Ascending aorta (tissue), 2 donors: ENCODE results near the gene KDM2B. TPM values are rescaled to one million over a fixed set of nuclear protein-coding genes. Genes with fewer than 3 reads are reported as not detected.

ENCODE experiments used
- DNase-seq, 2 donors: peaks; one replicate each; pipeline ENCODE4 v3.0.0-alpha.2; 2019; ENCODE audit warnings: low spot score in 2 of 2
- H3K27ac ChIP-seq, 2 donors: fragments of 200-600 bp; sonication (generic); one replicate each; pipeline ENCODE4 v1.5.1; 2016 to 2017; ENCODE audit warnings: mild to moderate bottlenecking in 1 of 2
- H3K27me3 ChIP-seq: fragments of 200-600 bp; sonication (generic); one replicate; pipeline ENCODE4 v1.5.1; 2017
- H3K36me3 ChIP-seq, 2 donors: fragments of 200-600 bp; sonication (generic); one replicate each; pipeline ENCODE4 v1.5.1; 2016
- H3K4me1 ChIP-seq, 2 donors: fragments of 200-600 bp; sonication (generic); one replicate each; pipeline ENCODE4 v1.5.1; 2016 to 2017; ENCODE audit warnings: mild to moderate bottlenecking in 1 of 2
- H3K4me3 ChIP-seq, 2 donors: fragments of 200-600 bp; sonication (generic); one replicate each; pipeline ENCODE4 v1.5.1; 2016 to 2017; ENCODE audit warnings: mild to moderate bottlenecking in 1 of 2
- H3K9me3 ChIP-seq, 2 donors: fragments of 200-600 bp; sonication (generic); one replicate each; pipeline ENCODE4 v1.5.1; 2016
- intact Hi-C: fragments of 100-400 bp; cut with DNase I; formaldehyde crosslinking; loops from one replicate; pipeline ENCODE4 v1.15.1; 2023
- total RNA-seq: library from RNA; depleted of rRNA; stranded (reverse); fragments of >200 nt; gene quantifications from one replicate; pipeline ENCODE4 v1.1.0, GENCODE V29; 2016
- TF ChIP-seq, protein P1 (sequence below), 3 experiments: fragments of 200-600 bp in 2 of 3; fragments of 450-650 bp in 1 of 3; sonication (generic) in 2 of 3; IDR thresholded peaks; one replicate each; pipeline ENCODE4 v1.5.1; 2016 to 2019; ENCODE audit warnings: antibody characterized with exemption in 3 of 3, mild to moderate bottlenecking in 1 of 3, moderate library complexity in 1 of 3

Gene KDM2B
- total RNA-seq, 1 donor from 2014 or later: 17.3 TPM

DNA sequence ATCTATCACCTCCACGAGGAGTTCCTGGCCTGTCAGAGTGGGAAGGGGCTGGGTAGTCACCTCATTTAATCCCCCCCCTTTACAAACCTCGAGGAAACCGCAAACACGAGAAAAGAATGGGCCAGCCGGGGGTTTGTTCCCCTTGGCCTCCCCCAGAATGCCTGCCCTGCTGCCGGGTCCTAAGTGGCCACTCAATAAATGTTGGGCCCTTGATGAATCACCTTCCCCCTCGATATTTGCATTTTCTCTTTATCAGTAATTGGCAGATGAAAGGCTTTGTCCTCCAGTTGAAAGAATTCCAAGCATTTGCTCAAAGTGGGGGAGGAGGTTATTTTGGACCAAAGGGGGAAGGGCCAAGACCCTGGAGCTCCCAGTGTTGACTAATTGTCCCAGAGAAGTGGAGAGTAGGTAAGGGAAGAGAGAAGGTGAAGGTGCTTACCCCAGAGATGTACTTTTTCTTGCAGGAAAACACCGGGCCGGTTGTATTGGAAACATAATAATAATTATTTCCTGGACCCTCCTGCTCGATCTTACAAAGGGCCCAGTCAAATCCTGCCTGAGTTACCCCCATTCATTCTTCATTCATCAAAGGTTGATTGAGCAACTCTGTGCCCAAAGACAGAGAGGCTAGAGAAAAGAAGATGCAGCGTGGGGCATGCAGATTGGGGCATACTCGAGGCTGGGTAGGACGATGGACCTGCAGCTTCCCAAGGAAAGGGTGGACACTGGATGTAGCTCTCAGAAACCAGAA lies 1.9 kb upstream of the KDM2B start:
- no peaks in the 10 kb centered on the region for H3K27me3 ChIP-seq
- H3K36me3 ChIP-seq: no peaks in the 10 kb centered on the region
- TF ChIP-seq, protein P1, sequence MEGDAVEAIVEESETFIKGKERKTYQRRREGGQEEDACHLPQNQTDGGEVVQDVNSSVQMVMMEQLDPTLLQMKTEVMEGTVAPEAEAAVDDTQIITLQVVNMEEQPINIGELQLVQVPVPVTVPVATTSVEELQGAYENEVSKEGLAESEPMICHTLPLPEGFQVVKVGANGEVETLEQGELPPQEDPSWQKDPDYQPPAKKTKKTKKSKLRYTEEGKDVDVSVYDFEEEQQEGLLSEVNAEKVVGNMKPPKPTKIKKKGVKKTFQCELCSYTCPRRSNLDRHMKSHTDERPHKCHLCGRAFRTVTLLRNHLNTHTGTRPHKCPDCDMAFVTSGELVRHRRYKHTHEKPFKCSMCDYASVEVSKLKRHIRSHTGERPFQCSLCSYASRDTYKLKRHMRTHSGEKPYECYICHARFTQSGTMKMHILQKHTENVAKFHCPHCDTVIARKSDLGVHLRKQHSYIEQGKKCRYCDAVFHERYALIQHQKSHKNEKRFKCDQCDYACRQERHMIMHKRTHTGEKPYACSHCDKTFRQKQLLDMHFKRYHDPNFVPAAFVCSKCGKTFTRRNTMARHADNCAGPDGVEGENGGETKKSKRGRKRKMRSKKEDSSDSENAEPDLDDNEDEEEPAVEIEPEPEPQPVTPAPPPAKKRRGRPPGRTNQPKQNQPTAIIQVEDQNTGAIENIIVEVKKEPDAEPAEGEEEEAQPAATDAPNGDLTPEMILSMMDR (IDR thresholded peaks at IDR 0.05): no peak
- peak overlapping the region in 1 of 2 donors; percentile 92 for H3K4me3 ChIP-seq
- intact Hi-C loops: no loop called here
- H3K9me3 ChIP-seq: no peaks in the 10 kb centered on the region
- H3K4me1 ChIP-seq: peaks cover 7 to 22% of the 10 kb centered on the region in 2 donors
- no peak for DNase-seq
- peak overlapping the region; percentile 88 for H3K27ac ChIP-seq

DNA sequence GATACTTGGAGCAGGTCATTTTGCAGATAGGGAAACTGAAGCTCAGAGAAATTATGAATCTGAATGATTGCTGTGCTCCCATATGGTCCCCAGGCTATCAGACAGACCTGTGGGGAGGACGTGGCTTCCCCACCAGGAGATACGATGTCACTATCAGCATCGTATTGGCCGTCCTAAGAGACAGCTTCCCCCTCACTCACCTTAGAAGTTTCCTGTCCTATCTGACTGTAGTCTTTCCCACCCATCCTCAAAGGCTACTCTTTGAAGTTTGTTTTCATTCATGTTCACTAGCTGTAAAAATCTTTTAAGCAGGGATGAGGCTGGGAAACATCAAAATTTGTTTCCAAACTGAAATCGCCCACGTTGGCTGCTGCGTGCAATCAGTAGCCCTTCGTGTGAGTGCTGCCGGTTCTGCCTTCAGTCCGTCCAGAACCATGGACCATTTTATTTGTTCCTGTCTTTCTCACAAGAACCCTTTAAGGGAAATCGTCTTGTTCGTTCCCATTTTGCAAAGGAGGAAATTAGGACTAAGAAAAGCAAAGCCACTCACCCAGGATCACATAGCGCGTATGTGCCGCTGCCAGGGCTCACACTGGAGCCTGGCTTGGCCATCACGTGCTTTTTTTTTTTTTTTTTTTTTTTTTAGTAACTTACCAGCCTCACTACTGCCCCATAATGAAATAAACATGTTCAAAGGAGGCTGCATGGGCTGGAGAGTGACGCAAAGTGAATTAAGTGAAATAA lies 1.0 kb upstream of the KDM2B start:
- peaks cover 7 to 31% of the 10 kb centered on the region in 2 donors for H3K4me1 ChIP-seq
- peak overlapping the region; percentile 77 to 92 for H3K4me3 ChIP-seq
- no peak for DNase-seq
- intact Hi-C loops: loop anchor here (2.0 kb wide), 1 partner anchor 45 kb away; the partner anchor contains the start of gene ORAI1
- H3K9me3 ChIP-seq: no peaks in the 10 kb centered on the region
- peak overlapping the region; percentile 88 for H3K27ac ChIP-seq
- TF ChIP-seq, protein P1 (IDR thresholded peaks at IDR 0.05): no peak
- no peaks in the 10 kb centered on the region for H3K36me3 ChIP-seq
- no peaks in the 10 kb centered on the region for H3K27me3 ChIP-seq

DNA sequence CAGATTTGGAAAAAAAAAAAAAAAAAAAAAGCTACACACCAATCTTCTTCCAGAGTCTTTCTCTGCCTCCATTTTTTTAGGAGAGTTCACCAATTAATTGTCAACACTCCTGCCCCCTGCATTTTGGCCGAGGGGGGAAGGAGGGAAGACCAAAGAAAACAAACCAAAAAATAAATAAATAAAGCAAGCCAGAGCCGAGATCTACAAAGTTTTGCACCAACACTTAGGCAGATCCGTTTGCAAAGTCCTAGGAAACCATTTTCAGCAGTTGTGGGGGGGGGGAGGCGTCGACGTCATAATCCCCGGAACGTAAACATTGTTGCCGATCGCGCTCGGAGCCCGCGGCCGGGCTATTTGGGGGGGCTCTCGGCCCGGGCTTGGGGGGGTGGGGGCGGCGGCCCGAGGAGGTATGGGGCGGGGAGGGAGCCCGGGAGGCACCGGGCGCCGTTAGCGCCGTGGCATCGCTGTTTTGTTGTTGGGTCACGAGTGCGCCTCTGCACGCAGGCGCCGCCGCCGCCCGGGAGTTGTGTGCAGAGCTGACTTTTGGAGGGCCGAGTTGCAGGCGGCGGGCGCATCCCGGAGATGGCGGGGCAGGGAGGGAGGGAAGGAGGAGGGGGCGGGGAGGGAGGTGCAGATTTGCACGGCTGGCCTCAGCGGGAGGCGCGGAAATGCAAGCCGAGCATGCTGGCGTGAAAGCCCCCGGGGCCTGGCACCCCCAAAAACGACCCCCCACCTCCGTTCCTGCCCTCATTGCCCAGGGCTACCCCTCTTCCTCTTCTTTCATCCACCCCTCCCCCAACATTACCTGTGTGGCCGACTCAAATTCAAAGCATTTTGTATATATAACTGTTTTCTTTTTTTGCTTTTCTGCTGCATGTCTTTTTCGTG lies 598 bp downstream of the KDM2B start:
- TF ChIP-seq, protein P1 (IDR thresholded peaks at IDR 0.05): no peak
- Histone ChIP-seq H3K4me1 (peaks cover 7 to 41% of the 10 kb centered on the region in 2 donors), H3K4me3 (peak overlapping the region; percentile 77 to 92), H3K27ac (peak overlapping the region; percentile 88), H3K36me3 (peaks cover 0 to 3% of the 10 kb centered on the region in 2 donors), H3K27me3 (no peaks in the 10 kb centered on the region), H3K9me3 (no peaks in the 10 kb centered on the region)
- DNase-seq: peak in 1 of 2 donors; percentile 85
- intact Hi-C loops: loop anchor here (2.0 kb wide), 1 partner anchor 47 kb away; the partner anchor contains the start of gene ORAI1

DNA sequence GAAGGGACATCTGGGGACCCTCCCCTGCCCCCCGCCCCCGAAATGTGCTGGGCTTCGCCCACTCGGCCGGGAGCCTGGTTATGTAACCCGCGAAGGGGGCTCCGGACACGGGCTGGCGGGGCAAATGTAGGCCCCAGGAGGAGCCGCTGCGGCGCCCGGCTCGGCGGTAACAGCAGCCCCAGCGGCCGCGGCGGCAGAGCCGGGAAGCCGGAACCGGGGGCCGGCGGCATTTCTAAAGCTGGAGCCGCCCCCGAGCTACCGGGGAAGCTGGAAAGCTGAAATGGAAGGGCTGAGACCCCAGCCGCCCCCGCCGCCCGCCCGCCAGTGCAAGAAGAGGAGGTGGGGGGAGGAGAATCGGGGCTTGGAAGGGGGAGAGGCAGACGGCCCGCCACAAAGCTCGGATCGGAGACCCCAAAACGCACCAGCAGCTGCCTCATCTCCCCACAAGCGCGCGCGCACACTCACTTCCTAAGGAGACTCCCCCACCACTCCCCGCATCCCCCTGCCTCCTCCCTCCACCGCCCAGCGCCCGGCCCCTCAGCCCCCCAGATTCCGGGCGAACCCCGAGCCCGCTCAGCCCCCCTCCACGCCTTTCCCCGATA lies 1.5 kb downstream of the KDM2B start:
- Histone ChIP-seq H3K27ac (peak overlapping the region; percentile 88), H3K9me3 (no peaks in the 10 kb centered on the region), H3K27me3 (no peaks in the 10 kb centered on the region), H3K4me3 (peak overlapping the region; percentile 77 to 92), H3K36me3 (peaks cover 1 to 5% of the 10 kb centered on the region in 2 donors), H3K4me1 (peaks cover 7 to 41% of the 10 kb centered on the region in 2 donors)
- DNase-seq: peak in 1 of 2 donors; percentile 66
- TF ChIP-seq, protein P1 (IDR thresholded peaks at IDR 0.05): no peak
- intact Hi-C loops: no loop called here
